GM18520 (cell line): Measurements from ENCODE around the gene IL1RN.

Source experiments
- ATAC-seq: cut with Tn5 transposase; IDR thresholded peaks from one replicate; pipeline ENCODE4 v1.9.1; 2021; ENCODE audit not compliant: unreplicated experiment

IL1RN gene

GRCh38 chr2:113155331-113155730, 27.9 kb downstream of the IL1RN start:
- ATAC-seq = no peak

- ATAC-seq = no peak
These were observed 29.1 kb downstream of the IL1RN start for GRCh38 chr2:113156278-113157117.

- ATAC-seq = no peak
These were observed 29.9 kb downstream of the IL1RN start for GRCh38 chr2:113157118-113157896.

- no peak for ATAC-seq
These were observed 30.7 kb downstream of the IL1RN start for GRCh38 chr2:113157897-113158753.

- ATAC-seq = no peak
These were observed 31.6 kb downstream of the IL1RN start for GRCh38 chr2:113158884-113159553.

- no peak for ATAC-seq
These were observed 32.9 kb downstream of the IL1RN start for GRCh38 chr2:113160248-113160647.

- ATAC-seq = no peak
These were observed 33.6 kb downstream of the IL1RN start for GRCh38 chr2:113160962-113161361.

GRCh38 chr2:113162173-113162572, 34.8 kb downstream of the IL1RN start:
- ATAC-seq = no peak

GRCh38 chr2:113162869-113163268, 35.5 kb downstream of the IL1RN start:
- no peak for ATAC-seq

- ATAC-seq = no peak
These were observed 37.0 kb downstream of the IL1RN start for GRCh38 chr2:113164215-113164929.

- no peak for ATAC-seq
These were observed 37.7 kb downstream of the IL1RN start for GRCh38 chr2:113164930-113165585.

GRCh38 chr2:113166187-113166645, 38.8 kb downstream of the IL1RN start:
- ATAC-seq = no peak

GRCh38 chr2:113167115-113167932, 39.9 kb downstream of the IL1RN start:
- ATAC-seq = no peak

- ATAC-seq = no peak
These were observed 40.6 kb downstream of the IL1RN start for GRCh38 chr2:113167962-113168340.

- no peak for ATAC-seq
These were observed 41.7 kb downstream of the IL1RN start for GRCh38 chr2:113169002-113169530.

- ATAC-seq = no peak
These were observed 42.2 kb downstream of the IL1RN start for GRCh38 chr2:113169586-113169985.

- ATAC-seq = no peak
These were observed 44.1 kb downstream of the IL1RN start for GRCh38 chr2:113171334-113172075.
